GM13976 (cell line): ENCODE measurements around the gene GRM4.

Experiments
- DNase-seq: peaks from one replicate; pipeline ENCODE4 v3.0.0; 2012; ENCODE audit warnings: low spot score
- CTCF ChIP-seq: IDR thresholded peaks from 2 replicates; pipeline ENCODE4 v1.5.1; 2012; ENCODE audit warnings: borderline replicate concordance, mild to moderate bottlenecking; ENCODE audit not compliant: insufficient read depth; ENCODE audit errors: extremely low read depth, missing control alignments, control extremely low read depth
- in situ Hi-C: fragments of 300-500 bp; cut with MboI; formaldehyde crosslinking; loops from one replicate; pipeline ENCODE4 v1.12.0; 2022; ENCODE audit warnings: low sequenced_read_pairs, mixed read lengths, inconsistent platforms; ENCODE audit not compliant: unreplicated experiment

Gene GRM4

GRCh38 chr6:33997265-33997664 is 148.6 kb downstream of the GRM4 start:
- DNase-seq: no peak
- no peak for TF ChIP-seq CTCF
- in situ Hi-C loops: no loop called here

GRCh38 chr6:33996120-33996475 is 149.8 kb downstream of the GRM4 start:
- in situ Hi-C loops: no loop called here
- no peak for TF ChIP-seq CTCF
- no peak for DNase-seq

DNA sequence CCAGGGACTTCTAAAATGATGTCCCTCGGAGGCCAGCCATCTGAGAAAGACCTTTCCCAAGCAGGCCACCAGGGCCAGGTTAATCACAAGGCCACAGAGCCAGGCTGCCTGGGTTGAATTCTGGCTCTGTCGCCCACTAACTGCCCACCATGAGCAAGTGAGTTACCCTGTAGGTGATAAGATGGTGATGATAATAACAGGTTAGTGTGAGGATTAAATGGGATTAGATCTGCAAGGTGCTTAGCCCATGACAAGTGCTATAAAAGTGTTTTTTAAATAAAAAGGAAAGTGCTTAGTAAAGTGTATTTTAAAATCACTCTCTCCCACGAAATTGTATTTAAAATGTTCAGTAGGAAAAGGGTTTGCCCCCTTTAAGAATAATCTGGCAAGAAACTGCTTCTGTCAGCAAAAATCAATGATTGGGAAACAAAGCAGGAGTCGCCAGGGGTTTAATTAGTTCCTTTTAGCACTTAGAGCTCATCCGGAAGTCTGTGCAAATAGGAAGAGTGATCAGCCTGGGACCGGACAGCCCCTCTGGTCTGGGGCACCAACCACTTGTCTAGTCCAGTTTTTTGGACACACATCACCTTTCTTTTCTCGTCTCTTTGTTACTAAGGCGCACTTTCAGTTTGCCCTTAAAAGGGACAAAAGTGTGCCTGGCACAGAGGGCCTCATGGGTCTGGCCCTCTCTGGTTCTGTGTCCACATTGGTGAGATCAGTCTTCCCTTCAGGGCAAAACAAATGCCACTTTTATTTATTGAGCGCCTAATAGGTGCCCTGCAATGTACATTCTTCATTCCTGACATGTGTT is 150.4 kb downstream of the GRM4 start:
- no peak for DNase-seq
- in situ Hi-C loops: no loop called here
- no peak for TF ChIP-seq CTCF

DNA sequence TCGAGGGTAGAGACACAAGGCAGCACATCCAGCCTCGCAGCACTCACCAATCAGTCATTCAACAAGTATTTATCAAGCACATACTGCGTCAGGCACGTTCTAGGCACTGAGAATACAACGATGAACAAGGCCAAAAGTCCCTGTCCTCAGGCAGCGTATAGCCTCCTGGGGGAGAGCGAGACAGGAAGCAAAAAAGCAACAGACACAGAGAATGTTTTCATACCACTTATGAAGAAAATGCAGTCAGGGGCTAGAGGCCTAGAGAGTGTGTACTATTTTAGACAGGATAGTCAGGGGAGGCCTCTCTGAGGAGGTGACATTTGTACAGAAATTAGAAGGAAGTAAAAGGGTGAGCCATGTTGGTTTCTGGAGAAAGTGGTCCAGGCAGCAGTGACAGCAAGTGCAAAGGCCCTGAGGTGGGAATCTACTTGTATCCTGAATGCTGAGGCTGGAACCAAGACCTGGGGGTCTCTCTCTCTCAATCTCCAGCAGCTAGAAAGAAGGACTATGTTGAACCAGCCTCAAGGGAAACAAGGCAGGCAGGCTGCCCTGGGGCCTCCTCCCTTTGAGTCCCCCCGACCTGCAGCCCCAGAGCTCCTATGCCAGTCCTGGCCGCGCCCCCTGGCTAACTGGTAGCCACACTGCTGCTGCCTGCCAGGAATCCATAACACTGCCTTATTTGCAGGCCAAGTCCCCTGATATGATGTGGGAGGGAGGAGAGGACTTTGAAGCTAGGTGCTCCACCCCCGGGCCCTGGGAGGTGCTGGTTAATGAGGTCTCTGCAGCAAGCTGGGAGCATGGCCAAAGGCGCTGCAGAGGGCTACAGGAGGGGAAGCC is 151.2 kb downstream of the GRM4 start:
- no peak for TF ChIP-seq CTCF
- in situ Hi-C loops: no loop called here
- no peak for DNase-seq

DNA sequence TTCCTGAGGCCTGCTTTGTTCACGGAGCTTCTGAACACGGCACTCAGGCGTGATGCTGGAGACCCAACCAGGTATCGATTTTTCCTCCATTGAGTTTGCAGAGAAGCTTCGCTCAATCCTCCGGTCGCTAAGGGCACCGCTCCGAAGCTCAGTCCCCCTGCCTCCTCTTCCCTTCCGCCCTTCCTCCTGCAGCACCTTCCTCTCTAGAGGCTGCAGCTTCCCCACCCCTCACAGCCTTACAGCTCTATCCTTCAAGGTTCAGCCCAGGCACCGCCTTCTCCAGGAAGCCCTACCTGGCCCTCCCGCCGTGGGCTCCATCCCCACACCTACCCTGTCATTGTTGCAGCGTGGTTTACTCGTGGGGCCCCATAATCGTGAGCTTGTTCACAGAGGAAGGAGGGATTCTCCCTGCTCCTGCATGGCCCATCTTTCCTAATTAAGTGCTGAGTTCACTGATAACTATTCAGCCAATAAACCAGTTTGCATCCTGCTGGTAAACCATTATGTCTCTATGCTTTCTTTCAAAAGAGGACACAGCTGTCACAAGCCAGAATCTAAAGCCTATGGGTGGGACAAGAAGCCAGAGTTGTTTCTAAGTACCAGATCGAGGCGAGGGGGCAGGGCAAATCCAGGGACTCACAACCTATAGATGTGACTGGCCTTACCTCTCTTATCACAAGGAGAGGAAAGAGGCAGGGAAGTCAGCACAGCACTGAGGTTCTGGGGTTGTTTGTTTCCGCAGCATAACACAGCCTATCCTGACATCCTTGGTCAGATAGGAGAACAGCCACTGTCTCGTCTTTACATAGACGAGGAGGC is 152.0 kb downstream of the GRM4 start:
- in situ Hi-C loops: no loop called here

More for the DNA sequence above, 152.0 kb downstream of the GRM4 start:
- DNase-seq: no peak
- TF ChIP-seq CTCF: no peak
